Measurements from ENCODE around the gene NUP205.

DNA sequence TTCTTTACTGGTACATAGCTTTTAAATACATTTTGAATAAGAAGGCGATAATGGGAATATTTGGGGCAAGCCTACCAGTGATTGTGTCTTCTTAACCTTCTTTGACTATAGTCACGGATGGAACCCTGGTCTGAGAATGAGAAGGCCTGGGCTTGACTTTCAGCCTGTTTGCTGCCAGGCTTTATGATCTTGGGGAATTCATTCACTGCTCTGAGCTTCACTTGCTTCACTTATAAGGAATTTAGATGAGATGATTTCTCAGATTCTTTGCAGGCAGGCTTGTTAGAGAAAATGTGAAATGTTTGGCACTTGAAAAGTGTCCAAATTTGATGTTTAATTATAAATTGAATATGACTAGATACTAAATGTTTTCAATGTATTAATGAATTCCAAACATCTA, 42.5 kb downstream of the NUP205 start:
- TF ChIP-seq, protein P1, sequence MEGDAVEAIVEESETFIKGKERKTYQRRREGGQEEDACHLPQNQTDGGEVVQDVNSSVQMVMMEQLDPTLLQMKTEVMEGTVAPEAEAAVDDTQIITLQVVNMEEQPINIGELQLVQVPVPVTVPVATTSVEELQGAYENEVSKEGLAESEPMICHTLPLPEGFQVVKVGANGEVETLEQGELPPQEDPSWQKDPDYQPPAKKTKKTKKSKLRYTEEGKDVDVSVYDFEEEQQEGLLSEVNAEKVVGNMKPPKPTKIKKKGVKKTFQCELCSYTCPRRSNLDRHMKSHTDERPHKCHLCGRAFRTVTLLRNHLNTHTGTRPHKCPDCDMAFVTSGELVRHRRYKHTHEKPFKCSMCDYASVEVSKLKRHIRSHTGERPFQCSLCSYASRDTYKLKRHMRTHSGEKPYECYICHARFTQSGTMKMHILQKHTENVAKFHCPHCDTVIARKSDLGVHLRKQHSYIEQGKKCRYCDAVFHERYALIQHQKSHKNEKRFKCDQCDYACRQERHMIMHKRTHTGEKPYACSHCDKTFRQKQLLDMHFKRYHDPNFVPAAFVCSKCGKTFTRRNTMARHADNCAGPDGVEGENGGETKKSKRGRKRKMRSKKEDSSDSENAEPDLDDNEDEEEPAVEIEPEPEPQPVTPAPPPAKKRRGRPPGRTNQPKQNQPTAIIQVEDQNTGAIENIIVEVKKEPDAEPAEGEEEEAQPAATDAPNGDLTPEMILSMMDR (conservative IDR thresholded peaks at IDR 0.05; ENCODE audit: low read depth, low read length) = no peak
- TF ChIP-seq EZH2 (IDR thresholded peaks at IDR 0.05; ENCODE audit: borderline replicate concordance, low read depth, low read length, poor library complexity, severe bottlenecking) = no peak
